Neural cell (in vitro differentiated cells): ENCODE measurements around the gene C12orf60. TPM values are rescaled to one million over a fixed set of nuclear protein-coding genes. Genes with fewer than 3 reads are reported as not detected.

ENCODE experiments used
- H2AFZ ChIP-seq: fragments of 200-600, 300-800 bp; sonication (generic), shearing (Covaris generic); 2 replicates; pipeline ENCODE4 v1.6.0; 2014; ENCODE audit warnings: low read depth, mild to moderate bottlenecking, antibody characterized with exemption, low read length, moderate library complexity
- H3F3A ChIP-seq: fragments of 200-600 bp; shearing (Covaris generic); 2 replicates; pipeline ENCODE4 v1.6.1; 2016; ENCODE audit warnings: mild to moderate bottlenecking, moderate library complexity, mixed read lengths, antibody characterized with exemption, low read length; ENCODE audit not compliant: insufficient read depth, poor library complexity, severe bottlenecking
- H3K27ac ChIP-seq: fragments of 200-600, 300-800 bp; sonication (generic), shearing (Covaris generic); 2 replicates; pipeline ENCODE4 v1.5.1; 2014; ENCODE audit warnings: mild to moderate bottlenecking, low read length, moderate library complexity
- H3K27me3 ChIP-seq: fragments of 300-800, 200-600 bp; sonication (generic), shearing (Covaris generic); 2 replicates; pipeline ENCODE4 v1.6.0; 2014; ENCODE audit warnings: mild to moderate bottlenecking, low read depth, low read length, moderate library complexity; ENCODE audit not compliant: insufficient read depth
- H3K36me3 ChIP-seq: fragments of 300-800, 200-600 bp; sonication (generic), shearing (Covaris generic); 2 replicates; pipeline ENCODE4 v1.5.1; 2014; ENCODE audit warnings: mild to moderate bottlenecking, antibody characterized with exemption, low read length, moderate library complexity; ENCODE audit not compliant: insufficient read depth
- H3K4me2 ChIP-seq: fragments of 300-800, 200-600 bp; sonication (generic), shearing (Covaris generic); 2 replicates; pipeline ENCODE4 v1.6.0; 2014; ENCODE audit warnings: mild to moderate bottlenecking, low read length
- H3K4me3 ChIP-seq: fragments of 300-800, 200-600 bp; sonication (generic), shearing (Covaris generic); 2 replicates; pipeline ENCODE4 v1.5.1; 2014; ENCODE audit warnings: mild to moderate bottlenecking, low read length, moderate library complexity
- H3K79me2 ChIP-seq: fragments of 200-600 bp; shearing (Covaris generic); replicated peaks from 2 replicates; pipeline ENCODE4 v1.6.0; 2014; ENCODE audit warnings: mild to moderate bottlenecking, low read length, moderate library complexity; ENCODE audit not compliant: insufficient read depth
- H3K9ac ChIP-seq: fragments of 300-800, 200-600 bp; sonication (generic), shearing (Covaris generic); 2 replicates; pipeline ENCODE4 v1.6.1; 2016; ENCODE audit warnings: mild to moderate bottlenecking, low read length, mixed read lengths
- H3K9me2 ChIP-seq: fragments of 200-600 bp; shearing (Covaris generic); 2 replicates; pipeline ENCODE4 v1.6.1; 2016; ENCODE audit warnings: mild to moderate bottlenecking, low read length, mixed read lengths; ENCODE audit not compliant: insufficient read depth
- H3K9me3 ChIP-seq: fragments of 200-600, 300-800 bp; sonication (generic), shearing (Covaris generic); 2 replicates; pipeline ENCODE4 v1.6.1; 2016; ENCODE audit warnings: mild to moderate bottlenecking, mixed run types, low read length, moderate library complexity, mixed read lengths
- H4K20me1 ChIP-seq: fragments of 200-600 bp; shearing (Covaris generic); 2 replicates; pipeline ENCODE4 v1.6.1; 2016; ENCODE audit warnings: mild to moderate bottlenecking, mixed run types; ENCODE audit not compliant: insufficient read depth
- CTCF ChIP-seq: fragments of 450-650 bp; IDR thresholded peaks from 2 replicates; pipeline ENCODE4 v1.5.1; 2014; ENCODE audit warnings: antibody characterized with exemption, mild to moderate bottlenecking, moderate library complexity; ENCODE audit not compliant: poor library complexity, severe bottlenecking
- EP300 ChIP-seq: fragments of 450-650 bp; conservative IDR thresholded peaks from 2 replicates; pipeline ENCODE4 v1.6.1; 2014; ENCODE audit warnings: antibody characterized with exemption, mild to moderate bottlenecking, moderate library complexity; ENCODE audit not compliant: poor library complexity, severe bottlenecking
- EZH2 ChIP-seq: fragments of 200-600, 300-800 bp; shearing (Covaris generic), sonication (generic); IDR thresholded peaks from 2 replicates; pipeline ENCODE4 v1.6.1; 2014; ENCODE audit warnings: antibody characterized with exemption, low read length, borderline replicate concordance, mild to moderate bottlenecking; ENCODE audit not compliant: insufficient read depth, poor library complexity, severe bottlenecking
- MXI1 ChIP-seq: fragments of 450-650 bp; conservative IDR thresholded peaks from 2 replicates; pipeline ENCODE4 v1.6.1; 2014; ENCODE audit warnings: antibody characterized with exemption, mild to moderate bottlenecking; ENCODE audit not compliant: poor library complexity, severe bottlenecking
- POLR2AphosphoS5 ChIP-seq: IDR thresholded peaks from 2 replicates; pipeline ENCODE4 v1.6.1; 2012
- RAD21 ChIP-seq: fragments of 450-650 bp; conservative IDR thresholded peaks from 2 replicates; pipeline ENCODE4 v1.6.1; 2014; ENCODE audit warnings: antibody characterized with exemption, mild to moderate bottlenecking, moderate library complexity
- SMC3 ChIP-seq: fragments of 450-650 bp; conservative IDR thresholded peaks from 2 replicates; pipeline ENCODE4 v1.6.1; 2014; ENCODE audit warnings: antibody characterized with exemption, mild to moderate bottlenecking, moderate library complexity; ENCODE audit not compliant: poor library complexity
- TAF1 ChIP-seq: IDR thresholded peaks from 2 replicates; pipeline ENCODE4 v1.6.1; 2012; ENCODE audit warnings: low read depth
- polyA plus RNA-seq: library from polyadenylated mRNA; depleted of rRNA; stranded (reverse); fragments of >200 nt; gene quantifications from 2 replicates; pipeline ENCODE4 v1.2.3, GENCODE V29; 2014
- TF ChIP-seq, protein P1 (sequence below): IDR thresholded peaks from 2 replicates; pipeline ENCODE4 v1.6.1; 2012; ENCODE audit warnings: borderline replicate concordance

The C12orf60 gene
- polyA plus RNA-seq, 1 donor from 2014 or later: 4.8 TPM

GRCh38 chr12:14802721-14803010 lies 804 bp upstream of the C12orf60 start:
- H3K36me3 ChIP-seq: peaks cover 9% of the 10 kb centered on the region
- no peaks in the 10 kb centered on the region for H3K9me3 ChIP-seq
- TF ChIP-seq POLR2AphosphoS5 (no peak), CTCF (no peak), SMC3 (no peak), EP300 (no peak), EZH2 (no peak), MXI1 (no peak), TAF1 (no peak), RAD21 (no peak)
- TF ChIP-seq, protein P1, sequence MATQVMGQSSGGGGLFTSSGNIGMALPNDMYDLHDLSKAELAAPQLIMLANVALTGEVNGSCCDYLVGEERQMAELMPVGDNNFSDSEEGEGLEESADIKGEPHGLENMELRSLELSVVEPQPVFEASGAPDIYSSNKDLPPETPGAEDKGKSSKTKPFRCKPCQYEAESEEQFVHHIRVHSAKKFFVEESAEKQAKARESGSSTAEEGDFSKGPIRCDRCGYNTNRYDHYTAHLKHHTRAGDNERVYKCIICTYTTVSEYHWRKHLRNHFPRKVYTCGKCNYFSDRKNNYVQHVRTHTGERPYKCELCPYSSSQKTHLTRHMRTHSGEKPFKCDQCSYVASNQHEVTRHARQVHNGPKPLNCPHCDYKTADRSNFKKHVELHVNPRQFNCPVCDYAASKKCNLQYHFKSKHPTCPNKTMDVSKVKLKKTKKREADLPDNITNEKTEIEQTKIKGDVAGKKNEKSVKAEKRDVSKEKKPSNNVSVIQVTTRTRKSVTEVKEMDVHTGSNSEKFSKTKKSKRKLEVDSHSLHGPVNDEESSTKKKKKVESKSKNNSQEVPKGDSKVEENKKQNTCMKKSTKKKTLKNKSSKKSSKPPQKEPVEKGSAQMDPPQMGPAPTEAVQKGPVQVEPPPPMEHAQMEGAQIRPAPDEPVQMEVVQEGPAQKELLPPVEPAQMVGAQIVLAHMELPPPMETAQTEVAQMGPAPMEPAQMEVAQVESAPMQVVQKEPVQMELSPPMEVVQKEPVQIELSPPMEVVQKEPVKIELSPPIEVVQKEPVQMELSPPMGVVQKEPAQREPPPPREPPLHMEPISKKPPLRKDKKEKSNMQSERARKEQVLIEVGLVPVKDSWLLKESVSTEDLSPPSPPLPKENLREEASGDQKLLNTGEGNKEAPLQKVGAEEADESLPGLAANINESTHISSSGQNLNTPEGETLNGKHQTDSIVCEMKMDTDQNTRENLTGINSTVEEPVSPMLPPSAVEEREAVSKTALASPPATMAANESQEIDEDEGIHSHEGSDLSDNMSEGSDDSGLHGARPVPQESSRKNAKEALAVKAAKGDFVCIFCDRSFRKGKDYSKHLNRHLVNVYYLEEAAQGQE: no peak
- no peaks in the 10 kb centered on the region for H3K27me3 ChIP-seq
- H2AFZ ChIP-seq: peak overlapping the region; percentile 69
- peak overlapping the region; percentile 78 for H3K4me3 ChIP-seq
- H3K9me2 ChIP-seq: no peaks in the 10 kb centered on the region
- H4K20me1 ChIP-seq: no peaks in the 10 kb centered on the region
- H3K4me2 ChIP-seq: peak overlapping the region; percentile 86
- peak overlapping the region; percentile 93 for H3K27ac ChIP-seq
- H3K9ac ChIP-seq: peak overlapping the region; percentile 97
- no peaks in the 10 kb centered on the region for H3F3A ChIP-seq
- peaks cover 50% of the 10 kb centered on the region for H3K79me2 ChIP-seq

DNA sequence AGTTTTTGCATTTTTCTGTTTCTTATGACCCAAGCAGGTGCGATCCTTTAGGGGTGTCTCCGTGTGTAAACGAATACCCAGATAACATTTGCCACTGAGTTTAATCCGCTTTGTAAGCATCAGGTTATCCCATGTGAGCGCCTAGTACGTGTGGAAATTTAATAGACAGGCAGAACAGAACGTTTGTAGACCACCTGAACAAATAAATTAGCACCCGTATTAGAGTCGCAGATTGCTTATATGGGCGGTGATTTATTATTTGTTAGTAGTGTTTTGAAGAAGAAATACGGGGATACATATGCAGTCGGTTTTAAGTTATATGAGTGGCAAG lies 325 bp downstream of the C12orf60 start:
- H3K27ac ChIP-seq: peak overlapping the region; percentile 93

More for the DNA sequence above, 325 bp downstream of the C12orf60 start:
- peak overlapping the region; percentile 76 for H3K9ac ChIP-seq
- no peaks in the 10 kb centered on the region for H3F3A ChIP-seq
- no peaks in the 10 kb centered on the region for H3K36me3 ChIP-seq
- H2AFZ ChIP-seq: peak overlapping the region; percentile 97
- H3K9me3 ChIP-seq: no peaks in the 10 kb centered on the region
- H3K79me2 ChIP-seq: peaks cover 47% of the 10 kb centered on the region
- no peaks in the 10 kb centered on the region for H4K20me1 ChIP-seq
- H3K4me3 ChIP-seq: peak overlapping the region; percentile 78
- no peaks in the 10 kb centered on the region for H3K9me2 ChIP-seq
- H3K4me2 ChIP-seq: peak overlapping the region; percentile 59
- no peaks in the 10 kb centered on the region for H3K27me3 ChIP-seq
- TF ChIP-seq POLR2AphosphoS5: no peak
- TF ChIP-seq MXI1: peak; percentile 29
- TF ChIP-seq RAD21: peak; percentile 35
- TF ChIP-seq EZH2: no peak
